Astrocyte of the spinal cord (primary cell): ENCODE measurements around the gene ELK1.
"Not testable (repeated sequence)": the region's sequence is repeated elsewhere in the genome, so short reads cannot be mapped to it uniquely, and the experiment has no call there.

Experiments
- DNase-seq: peaks from one replicate; pipeline ENCODE4 v3.0.0; 2011; ENCODE audit warnings: low read depth, low spot score
- H3K4me3 ChIP-seq: 2 replicates; pipeline ENCODE4 v1.5.1; 2011; ENCODE audit warnings: low read depth, mild to moderate bottlenecking, low read length, moderate library complexity
- CTCF ChIP-seq: IDR thresholded peaks from 2 replicates; pipeline ENCODE4 v1.5.1; 2012; ENCODE audit warnings: low read depth, mild to moderate bottlenecking, low read length, inconsistent platforms
- in situ Hi-C: cut with HindIII; loops from 2 replicates; pipeline ENCODE4 v1.10.0; 2017; ENCODE audit warnings: low sequenced_read_pairs

ELK1 gene

DNA sequence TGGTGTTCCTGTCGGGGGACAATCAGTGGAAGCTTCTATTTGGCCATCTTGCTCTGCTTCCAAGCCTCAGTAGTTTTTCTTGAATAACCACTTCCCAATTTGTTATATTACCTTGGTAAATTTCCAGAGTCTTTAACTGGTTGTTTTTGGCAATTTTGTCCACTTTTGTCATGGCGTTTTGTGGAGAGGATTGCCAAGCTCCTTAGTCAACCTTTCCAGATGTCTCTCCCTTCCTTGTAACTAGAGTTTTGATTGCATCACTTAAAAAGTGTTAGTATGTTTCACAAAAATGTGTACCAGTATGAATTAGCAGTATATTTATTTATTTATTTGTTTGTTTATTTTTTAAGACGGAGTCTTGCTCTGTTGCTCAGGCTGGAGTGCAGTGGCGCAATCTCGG, 24.4 kb upstream of the ELK1 start:
- TF ChIP-seq CTCF: no peak
- H3K4me3 ChIP-seq: no peak overlapping the region
- in situ Hi-C loops: no loop called here
- DNase-seq: no peak

GRCh38 chrX:47665797-47666196, 15.4 kb upstream of the ELK1 start:
- H3K4me3 ChIP-seq, DNase-seq, in situ Hi-C loops: not testable (repeated sequence)

DNA sequence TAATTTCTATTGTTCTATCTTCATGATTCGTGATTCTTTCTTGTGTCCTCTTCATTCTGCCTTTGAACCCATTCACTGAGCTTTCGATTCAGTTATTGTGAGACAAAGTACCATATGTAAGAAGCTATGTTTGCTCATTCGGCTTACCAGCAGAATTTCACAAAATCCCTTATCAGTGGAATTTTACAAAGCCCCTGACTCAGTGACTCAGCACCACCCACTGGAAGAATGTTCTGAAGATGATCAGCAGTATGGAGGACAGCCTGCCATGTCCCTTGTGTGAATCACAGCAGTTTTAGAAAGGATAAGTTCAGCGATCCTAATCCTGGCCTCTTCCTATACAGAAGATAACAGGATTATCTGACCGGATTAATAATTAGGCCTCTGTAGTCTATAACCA, 14.4 kb upstream of the ELK1 start:
- in situ Hi-C loops: no loop called here
- TF ChIP-seq CTCF: no peak
- no peak for DNase-seq
- no peak overlapping the region for H3K4me3 ChIP-seq

DNA sequence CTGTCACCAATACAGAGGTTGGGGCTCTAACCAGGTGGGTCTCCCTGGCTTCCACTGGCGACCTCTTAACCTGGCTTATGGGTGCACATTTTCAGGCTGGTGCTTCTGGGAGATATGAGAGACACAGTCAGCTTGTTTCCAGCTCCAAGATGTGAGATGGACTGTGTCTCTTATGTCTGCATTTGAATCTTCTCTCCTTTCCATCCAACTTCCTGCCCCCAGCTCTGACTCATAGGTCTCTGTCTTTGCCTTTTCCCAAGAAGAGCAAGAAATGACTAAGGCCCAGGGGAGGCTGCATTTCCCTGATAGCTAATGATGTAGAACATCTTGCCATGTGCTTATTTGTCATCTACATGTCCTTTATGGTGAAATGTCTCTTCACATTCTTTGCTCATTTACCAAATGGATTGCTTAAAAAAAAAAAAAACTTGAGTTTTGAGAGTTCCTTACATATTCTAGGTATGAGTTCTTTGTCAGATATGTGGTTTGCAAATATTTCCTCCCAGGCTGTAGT, 11.8 kb upstream of the ELK1 start:
- in situ Hi-C loops: no loop called here
- TF ChIP-seq CTCF: no peak
- DNase-seq: peak; percentile 80
- H3K4me3 ChIP-seq: no peak overlapping the region

- TF ChIP-seq CTCF: no peak
- no peak overlapping the region for H3K4me3 ChIP-seq
- DNase-seq: no peak
- in situ Hi-C loops: no loop called here
Observed at GRCh38 chrX:47661539-47661938, 11.2 kb upstream of the ELK1 start.

DNA sequence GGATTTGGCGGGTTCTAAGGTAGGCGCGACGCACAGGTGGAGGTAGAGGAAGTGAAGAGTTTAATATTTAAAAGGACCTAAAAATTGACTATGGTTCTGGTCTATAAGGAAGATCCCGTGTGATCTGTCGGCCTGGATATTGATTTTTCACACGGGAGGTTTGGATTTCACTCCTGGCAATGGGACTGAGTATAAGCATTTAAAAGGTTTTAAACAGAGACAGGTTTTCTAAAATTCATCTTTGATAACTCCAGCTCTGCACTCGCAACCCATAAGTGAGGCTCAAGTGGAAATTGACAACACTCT, 9.0 kb upstream of the ELK1 start:
- no peak for TF ChIP-seq CTCF
- H3K4me3 ChIP-seq: peak overlapping the region; percentile 67
- no peak for DNase-seq
- in situ Hi-C loops: no loop called here

- in situ Hi-C loops: no loop called here
Observed at GRCh38 chrX:47658684-47659420, 8.5 kb upstream of the ELK1 start, which contains the start of gene UXT. TSS of gene UXT (minus strand) at chrX:47659180. CDS start at chrX:47658927, 253 bp downstream.

More at GRCh38 chrX:47658684-47659420, 8.5 kb upstream of the ELK1 start, which contains the start of gene UXT:
- DNase-seq: peak; percentile 96
- peak within 1 kb of the TSS; percentile 67 for H3K4me3 ChIP-seq
- no peak for TF ChIP-seq CTCF
